NCI-H510A treated with DMSO at 0.1 percent for 48 hours (cell line): ENCODE data around the gene HDGFL3.
"Not testable (repeated sequence)": the region's sequence is repeated elsewhere in the genome, so short reads cannot be mapped to it uniquely, and the experiment has no call there.

ENCODE experiments used
- DNase-seq: peaks from one replicate; lab custom pipeline; 2025; lab: John Stamatoyannopoulos, UW

The HDGFL3 gene

GRCh38 chr15:83100097-83100646 lies 107.5 kb downstream of the HDGFL3 start:
- no peak for DNase-seq

- DNase-seq: no peak
Observed at GRCh38 chr15:83099290-83099689, 108.3 kb downstream of the HDGFL3 start.

- no peak for DNase-seq
Observed at GRCh38 chr15:83098079-83098478, 109.5 kb downstream of the HDGFL3 start.

- peak; percentile 12 for DNase-seq
Observed at GRCh38 chr15:83094583-83094982, 113.0 kb downstream of the HDGFL3 start.

GRCh38 chr15:83092309-83092976 lies 115.2 kb downstream of the HDGFL3 start:
- DNase-seq: peak; percentile 16

GRCh38 chr15:83091965-83092308 lies 115.7 kb downstream of the HDGFL3 start:
- not testable (repeated sequence) for DNase-seq

- no peak for DNase-seq
Observed at GRCh38 chr15:83090465-83090864, 117.2 kb downstream of the HDGFL3 start.

GRCh38 chr15:83088876-83089275 lies 118.7 kb downstream of the HDGFL3 start:
- DNase-seq: no peak

- DNase-seq: no peak
Observed at GRCh38 chr15:83087576-83087975, 120.0 kb downstream of the HDGFL3 start.

- not testable (repeated sequence) for DNase-seq
Observed at GRCh38 chr15:83085864-83086552, 121.6 kb downstream of the HDGFL3 start.

GRCh38 chr15:83085461-83085860 lies 122.2 kb downstream of the HDGFL3 start:
- DNase-seq: not testable (repeated sequence)

- no peak for DNase-seq
Observed at GRCh38 chr15:83082730-83083386, 124.8 kb downstream of the HDGFL3 start.

GRCh38 chr15:83081256-83082014 lies 126.2 kb downstream of the HDGFL3 start:
- no peak for DNase-seq

GRCh38 chr15:83078712-83079111 lies 128.9 kb downstream of the HDGFL3 start:
- no peak for DNase-seq
